IMR-90 (cell line): ENCODE results near the gene ZBTB4. TPM values are rescaled to one million over a fixed set of nuclear protein-coding genes. Genes with fewer than 3 reads are reported as not detected.

ENCODE experiments used
- ATAC-seq: fragments of 200-7000 bp; cut with Tn5 transposase; 2 replicates; pipeline ENCODE4 v1.9.1; 2020; ENCODE audit warnings: low read depth, mild to moderate bottlenecking, moderate library complexity
- BruUV-seq: library from RNA; stranded (reverse); fragments of 400-500 nt; replicated peaks from 2 replicates; lab custom pipeline; 2021; lab: Mats Ljungman, UMichigan
- CTCF ChIA-PET: fragments of 300-600 bp; formaldehyde crosslinking; extraction: SDS; loops from one replicate; lab custom pipeline; 2021; ENCODE audit warnings: antibody characterized with exemption; lab: Yijun Ruan, JAX
- POLR2A ChIA-PET: fragments of 300-600 bp; sonication (Branson Sonifier 250); formaldehyde crosslinking; loops from one replicate; lab custom pipeline; 2022; ENCODE audit warnings: antibody characterized with exemption; ENCODE audit not compliant: unreplicated experiment; lab: Charles Lee
- DNase-seq: peaks from one replicate; pipeline ENCODE4 v3.0.0; 2013
- H2AFZ ChIP-seq: replicated peaks from 2 replicates; pipeline ENCODE3; 2013; ENCODE audit warnings: low read length, mild to moderate bottlenecking; ENCODE audit not compliant: poor library complexity
- H2AK5ac ChIP-seq: 2 replicates; pipeline ENCODE4 v1.6.1; 2013; ENCODE audit warnings: low read depth, low read length, inconsistent platforms
- H2AK9ac ChIP-seq: replicated peaks from 2 replicates; pipeline ENCODE3; 2013; ENCODE audit warnings: mild to moderate bottlenecking, low read depth, low read length, moderate library complexity; ENCODE audit not compliant: poor library complexity
- H2BK120ac ChIP-seq: 2 replicates; pipeline ENCODE4 v1.6.1; 2013; ENCODE audit warnings: low read depth, low read length, inconsistent platforms
- H2BK15ac ChIP-seq: 3 replicates; pipeline ENCODE4 v1.6.1; 2013; ENCODE audit warnings: low read depth, low read length, inconsistent platforms
- H2BK20ac ChIP-seq: 2 replicates; pipeline ENCODE4 v1.6.1; 2013; ENCODE audit warnings: low read depth, mild to moderate bottlenecking, inconsistent platforms, low read length, moderate library complexity
- H2BK5ac ChIP-seq: 2 replicates; pipeline ENCODE4 v1.6.1; 2013; ENCODE audit warnings: mild to moderate bottlenecking, low read depth, low read length, inconsistent platforms; ENCODE audit not compliant: poor library complexity, severe bottlenecking
- H3K14ac ChIP-seq: replicated peaks from 2 replicates; pipeline ENCODE4 v1.6.1; 2013; ENCODE audit warnings: low read depth, low read length, inconsistent platforms
- H3K18ac ChIP-seq: 2 replicates; pipeline ENCODE4 v1.6.1; 2013; ENCODE audit warnings: low read depth, low read length, control low read depth
- H3K23ac ChIP-seq: 2 replicates; pipeline ENCODE4 v1.6.1; 2013; ENCODE audit warnings: low read depth, low read length, inconsistent platforms
- H3K27ac ChIP-seq: 2 replicates; pipeline ENCODE4 v1.5.1; 2013; ENCODE audit warnings: mild to moderate bottlenecking, control low read depth, low read length; ENCODE audit not compliant: insufficient read depth
- H3K27me3 ChIP-seq: 2 replicates; pipeline ENCODE4 v1.6.1; 2013; ENCODE audit warnings: low read length; ENCODE audit not compliant: control insufficient read depth, insufficient read depth
- H3K36me3 ChIP-seq: 2 replicates; pipeline ENCODE4 v1.6.1; 2013; ENCODE audit warnings: low read length, mixed read lengths; ENCODE audit not compliant: control insufficient read depth, insufficient read depth
- H3K4ac ChIP-seq: 2 replicates; pipeline ENCODE4 v1.6.1; 2013; ENCODE audit warnings: low read depth, low read length, inconsistent platforms
- H3K4me1 ChIP-seq: 2 replicates; pipeline ENCODE4 v1.6.1; 2013; ENCODE audit warnings: low read length, mixed read lengths; ENCODE audit not compliant: control insufficient read depth, insufficient read depth
- H3K4me2 ChIP-seq: 2 replicates; pipeline ENCODE4 v1.6.1; 2013; ENCODE audit warnings: low read depth, mild to moderate bottlenecking, control low read depth, low read length, moderate library complexity
- H3K4me3 ChIP-seq: 2 replicates; pipeline ENCODE4 v1.5.1; 2013; ENCODE audit warnings: low read depth, mild to moderate bottlenecking, control low read depth, low read length, moderate library complexity; ENCODE audit not compliant: insufficient read depth
- H3K56ac ChIP-seq: 2 replicates; pipeline ENCODE4 v1.6.1; 2013; ENCODE audit warnings: low read length, inconsistent platforms; ENCODE audit not compliant: insufficient read depth; ENCODE audit errors: extremely low read depth
- H3K79me1 ChIP-seq, 2 experiments: 2 replicates each; pipeline ENCODE4 v1.6.1; 2013; ENCODE audit warnings: low read length in 2 of 2, inconsistent platforms in 1 of 2, low read depth in 1 of 2
- H3K9ac ChIP-seq: 2 replicates; pipeline ENCODE4 v1.6.1; 2013; ENCODE audit warnings: low read depth, low read length, control low read depth
- H3K9me1 ChIP-seq: 2 replicates; pipeline ENCODE4 v1.6.1; 2013; ENCODE audit warnings: low read length, inconsistent platforms; ENCODE audit not compliant: insufficient read depth
- H3K9me3 ChIP-seq: 2 replicates; pipeline ENCODE4 v1.6.1; 2013; ENCODE audit warnings: low read length; ENCODE audit not compliant: control insufficient read depth, insufficient read depth
- H4K20me1 ChIP-seq: 2 replicates; pipeline ENCODE4 v1.6.1; 2013; ENCODE audit warnings: low read length, inconsistent platforms; ENCODE audit not compliant: insufficient read depth
- H4K5ac ChIP-seq: 2 replicates; pipeline ENCODE4 v1.6.1; 2013; ENCODE audit warnings: mild to moderate bottlenecking, low read depth, low read length, control low read depth
- H4K8ac ChIP-seq, 2 experiments: 2 replicates each; pipeline ENCODE4 v1.6.1; 2013; ENCODE audit warnings: low read depth in 2 of 2, low read length in 2 of 2, control low read depth in 1 of 2, inconsistent platforms in 1 of 2
- H4K91ac ChIP-seq: 2 replicates; pipeline ENCODE4 v1.6.1; 2013; ENCODE audit warnings: low read depth, low read length, inconsistent platforms; ENCODE audit not compliant: insufficient read depth
- BHLHE40 ChIP-seq: fragments of 150-350 bp; IDR thresholded peaks from 2 replicates; pipeline ENCODE4 v1.6.1; 2016; ENCODE audit warnings: mild to moderate bottlenecking, low read depth, low read length
- ELK1 ChIP-seq: fragments of 150-350 bp; IDR thresholded peaks from 2 replicates; pipeline ENCODE4 v1.6.1; 2016; ENCODE audit warnings: low read depth, mild to moderate bottlenecking, low read length, moderate library complexity, borderline replicate concordance
- USF2 ChIP-seq: fragments of 150-350 bp; IDR thresholded peaks from 2 replicates; pipeline ENCODE4 v1.6.1; 2017; ENCODE audit warnings: mild to moderate bottlenecking, antibody characterized with exemption, low read length, low read depth
- WGBS, 2 experiments: methylation state at CpG; one replicate each; pipeline versions ENCODE4 v1.1.5 to v1.1.7; 2013; ENCODE audit warnings: missing lambda C conversion rate in 2 of 2; ENCODE audit not compliant: insufficient read length in 1 of 2; ENCODE audit errors: extremely low coverage in 2 of 2; 5-methylcytosine and 5-hydroxymethylcytosine counted together
- dilution Hi-C: fragments of 300-500 bp; cut with HindIII; formaldehyde crosslinking; loops from one replicate; pipeline ENCODE4 v1.14.3; 2018; ENCODE audit warnings: low sequenced_read_pairs; ENCODE audit not compliant: unreplicated experiment
- in situ Hi-C: fragments of 300-500 bp; cut with MboI; formaldehyde crosslinking; loops from 3 replicates; pipeline ENCODE4 v1.14.3; 2019; ENCODE audit warnings: low sequenced_read_pairs, inconsistent platforms, mixed read lengths
- intact Hi-C: fragments of 100-400 bp; cut with micrococcal nuclease; formaldehyde crosslinking; loops from 2 replicates; pipeline ENCODE4 v1.10.0; 2022
- polyA plus RNA-seq, 3 experiments: library from polyadenylated mRNA; depleted of rRNA; stranded (reverse); fragments of >200 nt; gene quantifications; 2 replicates each; pipeline ENCODE4 v1.2.3, GENCODE V29; 2012; ENCODE audit warnings: low replicate concordance in 1 of 3
- total RNA-seq: library from RNA; depleted of rRNA; stranded (reverse); fragments of >200 nt; gene quantifications from 2 replicates; pipeline ENCODE4 v1.2.3, GENCODE V29; 2012

Gene ZBTB4
- total and polyA plus RNA-seq, 2 of the 4 experiments (the other 2 are of a cell fraction), result 6.3 to 20.3 TPM

GRCh38 chr17:7466318-7466638 lies 13.2 kb downstream of the ZBTB4 start:
- ChIA-PET POLR2A (no interaction called here), CTCF (no interaction called here)
- dilution Hi-C loops (no loop called here), in situ Hi-C loops (no loop called here), intact Hi-C loops (no loop called here)
- Histone ChIP-seq H3K14ac (no peak overlapping the region), H3K9me3 (no peaks in the 10 kb centered on the region), H3K79me1 (peaks cover 11 to 75% of the 10 kb centered on the region in 2 experiments), H4K91ac (no peak overlapping the region), H2BK120ac (no peak overlapping the region), H3K9me1 (peaks cover 24% of the 10 kb centered on the region), H3K27ac (no peak overlapping the region), H2AFZ (no peak overlapping the region), H3K4ac (no peak overlapping the region), H4K8ac (no peak overlapping the region), H2AK9ac (no peak overlapping the region), H3K4me3 (no peak overlapping the region), H3K4me2 (no peak overlapping the region), H3K27me3 (no peaks in the 10 kb centered on the region), H2AK5ac (no peak overlapping the region), H3K36me3 (peaks cover 46% of the 10 kb centered on the region), H2BK20ac (no peak overlapping the region), H3K23ac (no peak overlapping the region), H3K18ac (no peak overlapping the region), H4K20me1 (peaks cover 63% of the 10 kb centered on the region), H3K4me1 (peaks cover 12% of the 10 kb centered on the region; the same call in 1 of the 2 replicates), H3K56ac (no peak overlapping the region), H2BK15ac (no peak overlapping the region), H2BK5ac (no peak overlapping the region), H3K9ac (no peak overlapping the region), H4K5ac (no peak overlapping the region)
- no TSS peak for BruUV-seq
- no peak for TF ChIP-seq ELK1
- no peak for TF ChIP-seq BHLHE40
- TF ChIP-seq USF2, result no peak
- WGBS, 2 experiments, result no CpG with 5 or more reads among the region's 9 CpGs
- ATAC-seq (no peak), DNase-seq (no peak)
